GM23338 (cell line): Measurements from ENCODE around the gene LRP1B. TPM values are rescaled to one million over a fixed set of nuclear protein-coding genes. Genes with fewer than 3 reads are reported as not detected.
"Not testable (repeated sequence)": the region's sequence is repeated elsewhere in the genome, so short reads cannot be mapped to it uniquely, and the experiment has no call there.

Source experiments
- ATAC-seq: fragments of 200-7000 bp; cut with Tn5 transposase; 3 replicates; pipeline ENCODE4 v1.9.1; 2020
- DNase-seq: peaks from one replicate; pipeline ENCODE4 v3.0.0-alpha.2; 2015; ENCODE audit warnings: low spot score
- H2AFZ ChIP-seq: fragments of 200-600 bp; sonication (generic); 2 replicates; pipeline ENCODE4 v1.8.0; 2016; ENCODE audit warnings: antibody characterized with exemption, mild to moderate bottlenecking, moderate library complexity
- H3F3A ChIP-seq: fragments of 200-600 bp; sonication (generic); replicated peaks from 2 replicates; pipeline ENCODE4 v1.8.0; 2017; ENCODE audit warnings: antibody characterized with exemption, mixed run types, low read depth
- H3K27ac ChIP-seq: fragments of 200-600 bp; sonication (generic); 2 replicates; pipeline ENCODE4 v1.6.1; 2016; ENCODE audit warnings: low read depth
- H3K27me3 ChIP-seq: fragments of 200-600 bp; sonication (generic); 2 replicates; pipeline ENCODE4 v1.8.0; 2016; ENCODE audit warnings: mild to moderate bottlenecking, mixed run types, moderate library complexity; ENCODE audit not compliant: insufficient read depth
- H3K36me3 ChIP-seq: fragments of 200-600 bp; sonication (generic); 2 replicates; pipeline ENCODE4 v1.8.0; 2016; ENCODE audit warnings: mild to moderate bottlenecking; ENCODE audit not compliant: insufficient read depth
- H3K4me1 ChIP-seq: fragments of 200-600 bp; sonication (generic); 2 replicates; pipeline ENCODE4 v1.8.0; 2016; ENCODE audit warnings: mild to moderate bottlenecking, moderate library complexity; ENCODE audit not compliant: insufficient read depth
- H3K4me2 ChIP-seq: fragments of 200-600 bp; sonication (generic); 2 replicates; pipeline ENCODE4 v1.7.1; 2017; ENCODE audit warnings: mixed run types
- H3K4me3 ChIP-seq: fragments of 200-600 bp; sonication (generic); 2 replicates; pipeline ENCODE4 v1.6.1; 2016; ENCODE audit warnings: mixed run types
- H3K79me2 ChIP-seq: fragments of 200-600 bp; sonication (generic); replicated peaks from 2 replicates; pipeline ENCODE4 v1.8.0; 2017; ENCODE audit warnings: mild to moderate bottlenecking; ENCODE audit not compliant: insufficient read depth
- H3K9me2 ChIP-seq: fragments of 200-600 bp; sonication (generic); 2 replicates; pipeline ENCODE4 v1.8.0; 2017; ENCODE audit not compliant: insufficient read depth
- H4K20me1 ChIP-seq: fragments of 200-600 bp; sonication (generic); replicated peaks from 2 replicates; pipeline ENCODE4 v1.8.0; 2017; ENCODE audit warnings: mild to moderate bottlenecking; ENCODE audit not compliant: insufficient read depth
- H3K27ac Mint-ChIP-seq: 2 replicates; pipeline ENCODE4 v1.8.0; 2020; ENCODE audit warnings: inconsistent platforms, mild to moderate bottlenecking, moderate library complexity, mixed read lengths
- H3K27me3 Mint-ChIP-seq: 3 replicates; pipeline ENCODE4 v1.8.0; 2022; ENCODE audit warnings: low read depth, mild to moderate bottlenecking, moderate library complexity, mixed read lengths, inconsistent platforms; ENCODE audit not compliant: insufficient read depth, poor library complexity
- H3K36me3 Mint-ChIP-seq: 3 replicates; pipeline ENCODE4 v1.8.0; 2021; ENCODE audit warnings: low read depth, mild to moderate bottlenecking, inconsistent platforms, moderate library complexity, mixed read lengths
- H3K4me1 Mint-ChIP-seq: 3 replicates; pipeline ENCODE4 v1.8.0; 2020; ENCODE audit warnings: mild to moderate bottlenecking, inconsistent platforms, mixed read lengths
- H3K4me3 Mint-ChIP-seq: 3 replicates; pipeline ENCODE4 v1.8.0; 2021; ENCODE audit warnings: moderate library complexity, mild to moderate bottlenecking, inconsistent platforms, mixed read lengths
- H3K9me3 Mint-ChIP-seq: 3 replicates; pipeline ENCODE4 v1.8.0; 2020; ENCODE audit warnings: moderate library complexity, mild to moderate bottlenecking, inconsistent platforms, mixed read lengths
- ETS1 ChIP-seq: IDR thresholded peaks from 2 replicates; pipeline ENCODE4 v1.6.1; 2016; ENCODE audit warnings: antibody characterized with exemption
- EZH2phosphoT487 ChIP-seq: fragments of 200-600 bp; sonication (generic); IDR thresholded peaks from one replicate; pipeline ENCODE4 v1.8.1; 2018; ENCODE audit warnings: antibody characterized with exemption; ENCODE audit not compliant: unreplicated experiment
- ZNF331 ChIP-seq: fragments of 250-450 bp; sonication (Bioruptor Pico); IDR thresholded peaks from 2 replicates; pipeline ENCODE4 v1.5.0; 2020; ENCODE audit warnings: low read depth, mild to moderate bottlenecking, moderate library complexity
- ZNF462 ChIP-seq: fragments of 250-450 bp; sonication (Bioruptor Pico); IDR thresholded peaks from 2 replicates; pipeline ENCODE4 v1.5.0; 2020; ENCODE audit warnings: mild to moderate bottlenecking, moderate library complexity
- polyA plus RNA-seq: library from polyadenylated mRNA; unstranded; fragments of >200 nt; fragmentation: Nextera tagmentation; extraction: Ambion mirVana; gene quantifications from 2 replicates; pipeline ENCODE4 v1.2.1, GENCODE V29; 2016
- total RNA-seq: library from RNA; depleted of rRNA; stranded (reverse); fragments of >200 nt; shearing (Covaris generic); gene quantifications from 2 replicates; pipeline ENCODE4 v1.2.3, GENCODE V29; 2014

Gene LRP1B
- total and polyA plus RNA-seq, 2 experiments from 2014 or later = 0.15 to 0.97 TPM

- TF ChIP-seq ZNF462 (CRISPR knock-in tag) = no peak
- no peak for TF ChIP-seq ZNF331 (CRISPR knock-in tag)
- TF ChIP-seq EZH2phosphoT487 = no peak
- no peak for TF ChIP-seq ETS1
These were observed 42.7 kb downstream of the LRP1B start (continued) for GRCh38 chr2:142088058-142088568.

- not testable (repeated sequence) for H3K36me3 ChIP-seq, H3K4me1 ChIP-seq, H3K27ac ChIP-seq, H3F3A ChIP-seq, H3K9me2 ChIP-seq, H3K27ac Mint-ChIP-seq, H3K27me3 ChIP-seq, H4K20me1 ChIP-seq, H3K4me2 ChIP-seq, H3K4me1 Mint-ChIP-seq, H3K79me2 ChIP-seq, H3K4me3 ChIP-seq, H2AFZ ChIP-seq, H3K27me3 Mint-ChIP-seq, ATAC-seq, H3K4me3 Mint-ChIP-seq, H3K36me3 Mint-ChIP-seq, H3K9me3 Mint-ChIP-seq, DNase-seq
These were observed 43.2 kb downstream of the LRP1B start for GRCh38 chr2:142087585-142087984.
